GM12878 (cell line): ENCODE measurements around the gene ATP1A1. TPM values are rescaled to one million over a fixed set of nuclear protein-coding genes. Genes with fewer than 3 reads are reported as not detected.

Experiments used
- ATAC-seq: fragments of 200-7000 bp; cut with Tn5 transposase; 3 replicates; pipeline ENCODE4 v1.9.1; 2020; ENCODE audit warnings: mild to moderate bottlenecking, moderate library complexity
- BruUV-seq: library from RNA; stranded (reverse); fragments of 400-500 nt; replicated peaks from 2 replicates; lab custom pipeline; 2021; lab: Mats Ljungman, UMichigan
- CTCF ChIA-PET: fragments of 300-600 bp; sonication (Branson Sonifier 250); formaldehyde crosslinking; extraction: SDS; loops from one replicate; lab custom pipeline; 2021; ENCODE audit warnings: inconsistent platforms; lab: Yijun Ruan, JAX
- POLR2A ChIA-PET: fragments of 350-600 bp; formaldehyde crosslinking; extraction: SDS; loops from one replicate; lab custom pipeline; 2021; ENCODE audit warnings: inconsistent platforms; lab: Charles Lee
- RAD21 ChIA-PET: fragments of 300-600 bp; sonication (Branson Sonifier 250); formaldehyde crosslinking; loops from one replicate; lab custom pipeline; 2023; ENCODE audit warnings: antibody characterized with exemption; ENCODE audit not compliant: unreplicated experiment; lab: Charles Lee
- SMC1A ChIA-PET: fragments of 300-600 bp; sonication (Branson Sonifier 250); formaldehyde crosslinking; loops from one replicate; lab custom pipeline; 2023; ENCODE audit not compliant: unreplicated experiment, uncharacterized antibody; lab: Charles Lee
- DNase-seq: peaks from one replicate; pipeline ENCODE4 v3.0.0-alpha.2; 2011; ENCODE audit warnings: low read depth, low spot score
- FAIRE-seq: peaks from 3 replicates; lab custom pipeline; 2011; peaks lifted over from hg19 to GRCh38; lab: Jason Lieb, UNC
- H2AFZ ChIP-seq: 2 replicates; pipeline ENCODE4 v1.6.0; 2011; ENCODE audit warnings: low read depth, low read length, control low read depth; ENCODE audit not compliant: control insufficient read depth
- H3K27ac ChIP-seq: 2 replicates; pipeline ENCODE4 v1.5.1; 2011; ENCODE audit warnings: control low read depth; ENCODE audit not compliant: control insufficient read depth, insufficient read depth
- H3K27me3 ChIP-seq, 2 experiments: replicated peaks in 1 of 2; 2 replicates each; pipeline versions ENCODE4 v1.6.0 to v1.6.1; 2011; ENCODE audit warnings: low read length in 1 of 2; ENCODE audit not compliant: control insufficient read depth in 2 of 2, insufficient read depth in 2 of 2
- H3K36me3 ChIP-seq, 2 experiments: 2 replicates each; pipeline ENCODE4 v1.5.1; 2011; ENCODE audit warnings: low read length in 1 of 2; ENCODE audit not compliant: control insufficient read depth in 2 of 2, insufficient read depth in 2 of 2
- H3K4me1 ChIP-seq: 2 replicates; pipeline ENCODE4 v1.6.1; 2011; ENCODE audit warnings: mild to moderate bottlenecking, low read length, moderate library complexity, mixed read lengths; ENCODE audit not compliant: control insufficient read depth, insufficient read depth
- H3K4me2 ChIP-seq: 2 replicates; pipeline ENCODE4 v1.6.0; 2011; ENCODE audit warnings: control low read depth; ENCODE audit not compliant: control insufficient read depth, insufficient read depth
- H3K4me3 ChIP-seq: fragments of 200-600 bp; sonication (generic); 2 replicates; pipeline ENCODE4 v1.5.1; 2016
- H3K79me2 ChIP-seq: 2 replicates; pipeline ENCODE4 v1.6.0; 2011; ENCODE audit warnings: low read length; ENCODE audit not compliant: control insufficient read depth, insufficient read depth
- H3K9ac ChIP-seq: 2 replicates; pipeline ENCODE4 v1.8.0; 2011; ENCODE audit warnings: low read length, control low read depth, mixed read lengths; ENCODE audit not compliant: control insufficient read depth, insufficient read depth
- H3K9me3 ChIP-seq: replicated peaks from 3 replicates; pipeline ENCODE4 v1.5.1; 2011; ENCODE audit warnings: mild to moderate bottlenecking, low read length; ENCODE audit not compliant: control insufficient read depth, insufficient read depth
- H4K20me1 ChIP-seq: 2 replicates; pipeline ENCODE4 v1.6.0; 2011; ENCODE audit not compliant: control insufficient read depth, insufficient read depth
- BHLHE40 ChIP-seq, 2 experiments: fragments of 450-650 bp in 1 of 2; IDR thresholded peaks; 2 replicates each; pipeline ENCODE4 v1.6.1; 2011 to 2017; ENCODE audit warnings: low read depth in 2 of 2, borderline replicate concordance in 1 of 2, improper control_type of control experiment in 1 of 2, low read length in 1 of 2, mild to moderate bottlenecking in 1 of 2
- CREB1 ChIP-seq: IDR thresholded peaks from 2 replicates; pipeline ENCODE4 v1.6.1; 2012; ENCODE audit warnings: low read depth, mild to moderate bottlenecking, inconsistent platforms
- CREM ChIP-seq: IDR thresholded peaks from 2 replicates; pipeline ENCODE4 v1.6.1; 2014; ENCODE audit warnings: antibody characterized with exemption, low read depth
- ETV6 ChIP-seq, 2 experiments: fragments of 450-650 bp in 1 of 2; IDR thresholded peaks in 1 of 2; conservative IDR thresholded peaks in 1 of 2; 2 replicates each; pipeline ENCODE4 v1.6.1; 2014; ENCODE audit warnings: antibody characterized with exemption in 1 of 2, borderline replicate concordance in 1 of 2, low read depth in 1 of 2, mild to moderate bottlenecking in 1 of 2, moderate library complexity in 1 of 2
- JUND ChIP-seq: IDR thresholded peaks from 2 replicates; pipeline ENCODE4 v1.6.1; 2012; ENCODE audit warnings: low read depth, mild to moderate bottlenecking, low read length, improper control_type of control experiment, moderate library complexity
- MTA2 ChIP-seq: fragments of 450-650 bp; IDR thresholded peaks from 2 replicates; pipeline ENCODE4 v1.6.1; 2016; ENCODE audit warnings: low read depth, mild to moderate bottlenecking, moderate library complexity
- RBBP5 ChIP-seq: fragments of 200-600 bp; sonication (generic); conservative IDR thresholded peaks from 2 replicates; pipeline ENCODE4 v1.6.1; 2016
- SIN3A ChIP-seq: IDR thresholded peaks from 2 replicates; pipeline ENCODE4 v1.6.1; 2012; ENCODE audit warnings: low read depth, low read length, improper control_type of control experiment
- WRNIP1 ChIP-seq: IDR thresholded peaks from 2 replicates; pipeline ENCODE4 v1.6.1; 2011; ENCODE audit warnings: low read depth, low read length, improper control_type of control experiment, borderline replicate concordance
- WGBS: methylation state at CpG from one replicate; pipeline ENCODE4 v1.1.6; 2016; ENCODE audit warnings: low lambda C conversion rate; ENCODE audit not compliant: insufficient replicate concordance, insufficient coverage; ENCODE audit errors: missing lambda C conversion rate; 5-methylcytosine and 5-hydroxymethylcytosine counted together
- in situ Hi-C: fragments of 300-500 bp; cut with MboI; formaldehyde crosslinking; loops from 9 replicates; pipeline ENCODE4 v1.14.3; 2018; ENCODE audit warnings: mixed read lengths
- intact Hi-C: fragments of 100-400 bp; cut with micrococcal nuclease; formaldehyde crosslinking; loops from one replicate; pipeline ENCODE4 v1.14.2; 2022; ENCODE audit not compliant: unreplicated experiment
- polyA plus RNA-seq, 11 experiments: library from polyadenylated mRNA; depleted of rRNA in 4 of 11; unstranded in 6 of 11; stranded (reverse) in 5 of 11; fragments of >200 nt; fragmentation: Nextera tagmentation in 4 of 11; fragmentation: Illumina TruSeq in 1 of 11; extraction: Ambion mirVana in 4 of 11; extraction: Trizol in 1 of 11; gene quantifications; 1 replicate in 1 of 11; 2 replicates in 10 of 11; pipeline versions ENCODE4 v1.2.1 to v1.2.3, GENCODE V29; 2011 to 2016; ENCODE audit warnings: inconsistent platforms in 2 of 11, missing spikeins in 2 of 11, low read depth in 1 of 11
- total RNA-seq, 4 experiments: library from RNA; depleted of rRNA in 3 of 4; stranded (reverse); fragments of >200 nt in 3 of 4; fragmentation: Illumina TruSeq in 1 of 4; extraction: Trizol in 1 of 4; gene quantifications; 2 replicates each; pipeline versions ENCODE4 v1.2.1 to v1.2.3, GENCODE V29; 2013 to 2021
- TF ChIP-seq, protein P1 (sequence below): fragments of 450-650 bp; IDR thresholded peaks from 2 replicates; pipeline ENCODE4 v1.6.1; 2017; ENCODE audit warnings: mild to moderate bottlenecking
- TF ChIP-seq, protein P2 (sequence below): fragments of 450-650 bp; formaldehyde crosslinking; IDR thresholded peaks from 2 replicates; pipeline ENCODE4 v1.4.0; 2020; ENCODE audit warnings: mild to moderate bottlenecking, moderate library complexity

Gene ATP1A1
- total and polyA plus RNA-seq, 10 of the 15 experiments (the other 5 are each of a cell fraction or from before 2014, with no cell fraction given), result 113 to 566 (median 313) TPM

DNA sequence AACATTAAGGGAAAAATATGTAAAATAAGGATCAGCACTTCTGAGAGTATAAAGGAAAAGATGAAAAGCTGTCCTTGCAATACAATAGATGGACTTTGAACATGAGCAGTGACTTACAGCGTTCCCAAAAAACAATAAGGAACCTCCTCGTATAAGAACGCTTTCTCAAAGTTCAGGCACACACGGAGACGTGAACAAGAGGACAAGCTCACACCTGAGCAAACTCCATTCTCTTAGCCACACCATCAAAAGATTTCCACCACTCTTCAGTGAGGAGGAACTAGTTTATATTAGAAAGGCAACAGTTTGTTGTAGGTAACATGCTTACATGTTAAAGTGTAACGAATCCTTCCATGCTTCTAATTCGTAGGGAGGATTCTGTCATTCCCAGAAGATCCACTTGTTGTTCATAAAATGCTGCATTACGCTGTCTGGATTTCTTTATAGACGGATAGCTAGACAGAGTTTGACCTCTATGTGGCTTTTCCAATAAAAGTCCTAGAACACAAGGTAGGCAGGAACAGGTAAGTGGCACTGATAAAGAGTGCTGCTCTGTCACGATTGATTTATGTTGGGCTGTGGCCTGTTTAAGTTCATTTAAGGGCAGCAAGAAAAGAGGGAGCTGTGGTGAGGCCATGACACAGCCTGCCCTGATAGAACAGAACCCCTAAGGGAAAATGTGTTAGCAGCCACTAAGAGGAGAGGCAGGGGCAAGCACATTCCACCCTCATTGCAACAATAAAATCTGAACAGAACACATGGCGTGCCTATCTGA is 37.0 kb upstream of the ATP1A1 start:
- intact Hi-C loops (no loop called here), in situ Hi-C loops (no loop called here)
- no TSS peak for BruUV-seq
- ChIA-PET CTCF (interaction anchor here (1.2 kb wide), 2 partner anchors 182 to 197 kb away, joined by 3 read pairs; no protein-coding TSS in a partner anchor), POLR2A (no interaction called here), SMC1A (interaction anchor here (1.2 kb wide), 2 partner anchors 8 to 143 kb away, joined by 3 read pairs; no protein-coding TSS in a partner anchor), RAD21 (no interaction called here)
- H3K9ac ChIP-seq, result no peak overlapping the region
- TF ChIP-seq, protein P1, sequence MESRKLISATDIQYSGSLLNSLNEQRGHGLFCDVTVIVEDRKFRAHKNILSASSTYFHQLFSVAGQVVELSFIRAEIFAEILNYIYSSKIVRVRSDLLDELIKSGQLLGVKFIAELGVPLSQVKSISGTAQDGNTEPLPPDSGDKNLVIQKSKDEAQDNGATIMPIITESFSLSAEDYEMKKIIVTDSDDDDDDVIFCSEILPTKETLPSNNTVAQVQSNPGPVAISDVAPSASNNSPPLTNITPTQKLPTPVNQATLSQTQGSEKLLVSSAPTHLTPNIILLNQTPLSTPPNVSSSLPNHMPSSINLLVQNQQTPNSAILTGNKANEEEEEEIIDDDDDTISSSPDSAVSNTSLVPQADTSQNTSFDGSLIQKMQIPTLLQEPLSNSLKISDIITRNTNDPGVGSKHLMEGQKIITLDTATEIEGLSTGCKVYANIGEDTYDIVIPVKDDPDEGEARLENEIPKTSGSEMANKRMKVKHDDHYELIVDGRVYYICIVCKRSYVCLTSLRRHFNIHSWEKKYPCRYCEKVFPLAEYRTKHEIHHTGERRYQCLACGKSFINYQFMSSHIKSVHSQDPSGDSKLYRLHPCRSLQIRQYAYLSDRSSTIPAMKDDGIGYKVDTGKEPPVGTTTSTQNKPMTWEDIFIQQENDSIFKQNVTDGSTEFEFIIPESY, result no peak
- TF ChIP-seq CREM, result no peak
- H3K4me2 ChIP-seq, result no peak overlapping the region
- H4K20me1 ChIP-seq, result no peaks in the 10 kb centered on the region
- H3K27me3 ChIP-seq, result no peaks in the 10 kb centered on the region
- H3K4me1 ChIP-seq, result no peaks in the 10 kb centered on the region
- FAIRE-seq (no peak), DNase-seq (no peak), ATAC-seq (no peak)
- H3K36me3 ChIP-seq, result no peaks in the 10 kb centered on the region
- no peaks in the 10 kb centered on the region for H3K9me3 ChIP-seq
- no peak overlapping the region for H3K4me3 ChIP-seq
- H3K27ac ChIP-seq, result no peak overlapping the region
- H3K79me2 ChIP-seq, result no peaks in the 10 kb centered on the region
- no peak overlapping the region for H2AFZ ChIP-seq
- WGBS, result 61% methylated on average over 11 of the region's 11 CpGs

DNA sequence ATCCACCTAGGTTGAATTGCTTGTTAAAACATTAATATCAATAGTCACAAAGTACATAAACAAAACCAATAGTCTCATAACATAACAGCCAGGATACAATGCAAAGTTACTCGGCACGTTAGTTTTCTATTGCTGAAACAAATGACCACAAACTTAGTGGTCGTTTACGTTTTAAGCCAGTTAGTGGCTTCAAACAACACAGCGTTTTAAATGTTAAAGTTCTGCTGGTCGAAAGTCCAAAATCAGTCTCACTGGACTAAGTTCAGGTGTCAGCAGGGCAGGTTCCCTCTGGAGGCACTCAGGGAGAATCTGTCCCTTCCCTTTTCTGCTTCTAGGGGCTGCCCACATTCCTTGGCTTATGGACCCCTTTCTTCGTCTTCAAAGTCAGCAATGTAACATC is 35.6 kb upstream of the ATP1A1 start:
- no peaks in the 10 kb centered on the region for H3K9me3 ChIP-seq
- H4K20me1 ChIP-seq, result no peaks in the 10 kb centered on the region
- no peak for DNase-seq
- CTCF ChIA-PET, result no interaction called here
- RAD21 ChIA-PET, result no interaction called here
- H3K36me3 ChIP-seq, result no peaks in the 10 kb centered on the region
- no peak for ATAC-seq
- intact Hi-C loops, result no loop called here
- H3K4me1 ChIP-seq, result no peaks in the 10 kb centered on the region
- no TSS peak for BruUV-seq
- no peaks in the 10 kb centered on the region for H3K27me3 ChIP-seq
- H3K27ac ChIP-seq, result no peak overlapping the region
- no peaks in the 10 kb centered on the region for H3K79me2 ChIP-seq
- SMC1A ChIA-PET, result no interaction called here
- H2AFZ ChIP-seq, result no peak overlapping the region
- H3K4me3 ChIP-seq, result no peak overlapping the region
- FAIRE-seq, result no peak
- in situ Hi-C loops, result no loop called here
- WGBS, result 46% methylated on average over 7 of the region's 7 CpGs
- H3K4me2 ChIP-seq, result no peak overlapping the region
- POLR2A ChIA-PET, result no interaction called here
- H3K9ac ChIP-seq, result no peak overlapping the region
- TF ChIP-seq RBBP5, result no peak
- TF ChIP-seq MTA2, result no peak
- TF ChIP-seq JUND, result no peak
- no peak for TF ChIP-seq ETV6 (conservative IDR thresholded peaks at IDR 0.05 in 1 of 2, IDR thresholded peaks at IDR 0.05 in 1 of 2; ENCODE audit: borderline replicate concordance in 1 of 2, low read depth in 1 of 2)
- TF ChIP-seq, protein P2, sequence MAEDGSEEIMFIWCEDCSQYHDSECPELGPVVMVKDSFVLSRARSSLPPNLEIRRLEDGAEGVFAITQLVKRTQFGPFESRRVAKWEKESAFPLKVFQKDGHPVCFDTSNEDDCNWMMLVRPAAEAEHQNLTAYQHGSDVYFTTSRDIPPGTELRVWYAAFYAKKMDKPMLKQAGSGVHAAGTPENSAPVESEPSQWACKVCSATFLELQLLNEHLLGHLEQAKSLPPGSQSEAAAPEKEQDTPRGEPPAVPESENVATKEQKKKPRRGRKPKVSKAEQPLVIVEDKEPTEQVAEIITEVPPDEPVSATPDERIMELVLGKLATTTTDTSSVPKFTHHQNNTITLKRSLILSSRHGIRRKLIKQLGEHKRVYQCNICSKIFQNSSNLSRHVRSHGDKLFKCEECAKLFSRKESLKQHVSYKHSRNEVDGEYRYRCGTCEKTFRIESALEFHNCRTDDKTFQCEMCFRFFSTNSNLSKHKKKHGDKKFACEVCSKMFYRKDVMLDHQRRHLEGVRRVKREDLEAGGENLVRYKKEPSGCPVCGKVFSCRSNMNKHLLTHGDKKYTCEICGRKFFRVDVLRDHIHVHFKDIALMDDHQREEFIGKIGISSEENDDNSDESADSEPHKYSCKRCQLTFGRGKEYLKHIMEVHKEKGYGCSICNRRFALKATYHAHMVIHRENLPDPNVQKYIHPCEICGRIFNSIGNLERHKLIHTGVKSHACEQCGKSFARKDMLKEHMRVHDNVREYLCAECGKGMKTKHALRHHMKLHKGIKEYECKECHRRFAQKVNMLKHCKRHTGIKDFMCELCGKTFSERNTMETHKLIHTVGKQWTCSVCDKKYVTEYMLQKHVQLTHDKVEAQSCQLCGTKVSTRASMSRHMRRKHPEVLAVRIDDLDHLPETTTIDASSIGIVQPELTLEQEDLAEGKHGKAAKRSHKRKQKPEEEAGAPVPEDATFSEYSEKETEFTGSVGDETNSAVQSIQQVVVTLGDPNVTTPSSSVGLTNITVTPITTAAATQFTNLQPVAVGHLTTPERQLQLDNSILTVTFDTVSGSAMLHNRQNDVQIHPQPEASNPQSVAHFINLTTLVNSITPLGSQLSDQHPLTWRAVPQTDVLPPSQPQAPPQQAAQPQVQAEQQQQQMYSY, result no peak
- no peak for TF ChIP-seq BHLHE40 (IDR thresholded peaks at IDR 0.05; ENCODE audit: borderline replicate concordance in 1 of 2, low read depth in 2 of 2, low read length in 1 of 2)
- TF ChIP-seq WRNIP1, result no peak
- no peak for TF ChIP-seq SIN3A
- no peak for TF ChIP-seq CREB1
